Stimulated activated CD8-positive, alpha-beta memory T cell treated with anti-CD3 and anti-CD28 coated beads, Interleukin-15, amount 100 ng/mL, for 48 hours (primary cell): Measurements from ENCODE around the gene ADGRD1.
"Not testable (repeated sequence)": the region's sequence is repeated elsewhere in the genome, so short reads cannot be mapped to it uniquely, and the experiment has no call there.

ENCODE experiments used
- DNase-seq, 2 donors: peaks; one replicate each; pipeline ENCODE4 v3.0.0-alpha.2; 2020; ENCODE audit warnings: low read depth in 2 of 2

ADGRD1 gene

GRCh38 chr12:131055596-131056233, 102.0 kb downstream of the ADGRD1 start:
- DNase-seq, result no peak

DNA sequence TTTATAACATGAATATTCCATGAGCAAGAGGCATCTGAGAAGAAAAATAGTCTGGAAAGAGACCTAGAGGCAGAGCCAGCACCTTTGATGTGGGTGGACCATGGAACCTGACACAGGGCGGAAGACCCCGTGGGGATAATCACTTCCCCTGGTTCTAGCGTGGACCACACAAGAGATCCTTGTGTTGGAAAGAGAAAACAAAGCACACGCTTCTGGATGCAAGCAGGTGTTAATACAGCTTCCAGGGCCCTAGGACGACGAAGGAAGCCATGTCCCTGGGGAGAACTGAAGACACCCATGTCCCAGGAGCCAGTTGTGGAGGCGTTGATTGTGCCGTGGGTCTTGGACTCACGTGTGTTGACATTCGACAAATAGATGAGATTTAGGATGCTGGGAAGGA, 102.9 kb downstream of the ADGRD1 start:
- no peak for DNase-seq

DNA sequence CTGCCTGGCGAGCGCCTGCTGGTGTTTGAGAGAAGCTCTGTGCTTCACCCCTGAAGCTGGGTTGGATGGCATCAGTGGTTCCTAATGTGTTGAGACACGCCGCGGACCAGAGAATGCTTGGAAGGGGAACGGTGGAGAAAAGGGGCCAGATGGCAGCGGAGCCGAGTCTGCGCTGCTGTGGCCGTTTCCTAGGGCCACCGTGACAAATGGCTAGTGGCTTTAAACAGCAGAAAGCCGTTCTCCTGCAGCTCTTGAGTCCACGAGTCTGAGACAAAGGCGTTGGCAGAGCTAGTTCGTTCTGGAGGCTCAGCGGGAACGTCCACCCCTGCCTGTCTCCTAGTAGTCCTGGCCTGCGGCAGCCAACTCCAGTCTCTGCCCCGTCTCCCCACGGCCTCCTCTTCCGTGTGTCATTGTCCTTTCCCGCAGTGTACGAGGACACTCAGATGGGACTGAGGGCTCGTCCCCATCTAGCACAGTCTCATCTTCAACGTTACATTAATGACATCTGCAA, 103.6 kb downstream of the ADGRD1 start:
- no peak for DNase-seq

GRCh38 chr12:131057722-131058515, 104.2 kb downstream of the ADGRD1 start:
- no peak for DNase-seq

DNA sequence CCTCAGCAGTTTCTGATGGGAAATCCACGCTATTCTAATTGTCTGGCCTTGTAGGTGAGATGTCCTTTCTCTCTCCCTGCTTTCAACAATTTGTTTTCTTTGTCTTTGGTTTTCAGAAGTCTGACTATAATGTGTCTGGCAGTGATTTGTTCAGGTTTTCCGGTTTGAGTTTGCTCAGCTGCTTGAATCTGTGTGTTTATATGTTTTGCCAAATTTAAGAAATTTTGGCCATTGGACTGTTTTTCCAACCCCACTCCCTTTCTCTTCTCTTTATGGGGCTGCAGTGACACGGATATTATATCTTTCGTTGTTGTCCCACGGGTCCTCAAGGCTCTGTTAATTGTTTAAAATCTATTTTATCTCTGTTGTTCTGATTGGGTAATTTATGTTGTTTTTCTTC, 105.0 kb downstream of the ADGRD1 start:
- DNase-seq, result no peak

GRCh38 chr12:131060011-131060703, 106.5 kb downstream of the ADGRD1 start:
- DNase-seq, result no peak

GRCh38 chr12:131061041-131061806, 107.5 kb downstream of the ADGRD1 start:
- DNase-seq, result no peak

DNA sequence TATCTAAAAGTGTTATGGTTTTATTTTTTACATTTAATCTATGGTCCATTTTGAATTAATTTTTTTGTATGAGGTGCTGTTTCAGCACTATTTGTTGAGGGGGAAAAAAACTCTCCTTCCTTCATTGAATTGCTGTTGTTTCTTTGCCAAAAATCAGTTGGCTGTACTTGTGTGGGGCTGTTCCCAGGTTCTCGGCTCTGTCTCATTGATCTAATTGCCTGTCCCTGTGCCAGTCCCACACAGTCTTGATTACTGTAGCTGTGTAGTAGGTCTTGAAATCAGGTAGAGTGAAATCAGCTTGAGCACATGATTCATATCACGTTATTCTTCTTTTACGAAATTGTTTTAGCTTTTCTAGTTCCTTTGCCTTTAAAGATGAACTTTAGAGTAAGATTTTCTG, 109.7 kb downstream of the ADGRD1 start:
- no peak for DNase-seq

DNA sequence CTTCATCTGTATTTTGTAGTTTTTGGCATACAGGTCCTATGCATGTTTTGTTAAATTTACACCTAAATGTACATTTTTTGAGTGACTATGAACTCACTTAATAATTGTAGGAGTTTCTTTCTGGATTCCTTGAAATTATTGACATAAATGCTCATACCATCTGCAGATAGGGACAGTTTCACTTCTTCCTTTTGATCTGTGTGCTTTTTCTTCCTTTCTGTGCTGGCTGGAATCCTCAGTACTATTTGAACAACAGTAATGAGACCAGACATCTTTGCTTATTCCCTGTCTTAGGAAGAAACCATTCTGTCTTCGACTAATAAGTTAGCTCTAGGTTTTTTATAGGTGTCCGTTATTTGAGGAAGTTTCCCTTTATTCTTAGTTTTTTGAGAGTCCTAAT, 110.3 kb downstream of the ADGRD1 start:
- DNase-seq, result no peak

DNA sequence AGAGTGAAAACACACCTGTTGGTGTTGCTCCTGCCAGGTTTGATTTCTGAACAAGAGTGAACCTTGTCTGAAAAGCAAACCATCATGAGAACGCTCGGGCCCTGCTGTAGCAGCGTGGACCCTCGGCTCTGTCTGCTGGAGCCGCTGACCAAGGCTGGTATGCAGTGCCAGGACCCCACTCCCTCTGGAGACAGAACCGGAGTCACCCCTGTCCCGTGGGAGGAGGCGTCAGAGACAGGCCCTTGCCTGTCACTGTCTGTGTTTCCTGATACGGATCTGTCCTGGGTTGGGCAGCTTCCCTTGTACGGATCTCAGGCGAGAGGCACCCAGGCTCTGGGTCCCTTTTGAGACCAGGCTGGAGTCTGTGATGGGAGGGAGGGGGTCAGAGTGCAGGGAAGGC, 111.6 kb downstream of the ADGRD1 start:
- no peak for DNase-seq

GRCh38 chr12:131065801-131066200, 112.1 kb downstream of the ADGRD1 start:
- DNase-seq, result no peak

- DNase-seq, result no peak
Observed at GRCh38 chr12:131066207-131066885, 112.6 kb downstream of the ADGRD1 start.

DNA sequence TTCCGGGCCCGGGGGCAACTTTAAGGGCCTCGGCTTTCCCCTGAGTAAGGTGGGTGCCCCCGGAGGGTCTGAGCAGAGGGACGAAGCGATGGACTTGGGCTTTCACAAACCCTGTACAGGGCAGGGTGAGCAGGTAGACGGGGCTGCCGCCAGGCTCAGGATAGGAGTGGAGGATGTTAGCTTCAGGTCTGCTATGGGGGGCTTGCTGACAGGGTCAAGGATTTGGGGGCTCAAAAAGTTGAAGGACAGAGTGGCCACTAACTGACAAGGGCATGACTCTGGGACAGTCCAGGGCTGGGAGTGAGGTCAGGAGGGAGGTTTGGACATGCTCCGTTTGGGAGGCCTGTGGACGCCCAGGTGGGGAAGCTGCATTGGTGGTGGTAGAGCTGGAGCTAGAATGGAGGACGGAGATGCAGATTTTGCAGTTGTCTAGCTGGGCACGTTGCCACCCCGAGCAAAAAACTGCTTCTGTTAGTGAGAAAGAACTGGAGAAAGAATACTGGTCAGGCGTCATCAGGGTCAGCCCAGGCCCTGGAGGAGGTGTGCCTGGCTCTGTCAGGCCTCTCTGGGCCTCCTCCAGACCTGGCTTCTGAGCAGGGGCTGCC, 113.3 kb downstream of the ADGRD1 start:
- DNase-seq, result no peak

- no peak for DNase-seq
Observed at GRCh38 chr12:131067981-131068851, 114.5 kb downstream of the ADGRD1 start.

DNA sequence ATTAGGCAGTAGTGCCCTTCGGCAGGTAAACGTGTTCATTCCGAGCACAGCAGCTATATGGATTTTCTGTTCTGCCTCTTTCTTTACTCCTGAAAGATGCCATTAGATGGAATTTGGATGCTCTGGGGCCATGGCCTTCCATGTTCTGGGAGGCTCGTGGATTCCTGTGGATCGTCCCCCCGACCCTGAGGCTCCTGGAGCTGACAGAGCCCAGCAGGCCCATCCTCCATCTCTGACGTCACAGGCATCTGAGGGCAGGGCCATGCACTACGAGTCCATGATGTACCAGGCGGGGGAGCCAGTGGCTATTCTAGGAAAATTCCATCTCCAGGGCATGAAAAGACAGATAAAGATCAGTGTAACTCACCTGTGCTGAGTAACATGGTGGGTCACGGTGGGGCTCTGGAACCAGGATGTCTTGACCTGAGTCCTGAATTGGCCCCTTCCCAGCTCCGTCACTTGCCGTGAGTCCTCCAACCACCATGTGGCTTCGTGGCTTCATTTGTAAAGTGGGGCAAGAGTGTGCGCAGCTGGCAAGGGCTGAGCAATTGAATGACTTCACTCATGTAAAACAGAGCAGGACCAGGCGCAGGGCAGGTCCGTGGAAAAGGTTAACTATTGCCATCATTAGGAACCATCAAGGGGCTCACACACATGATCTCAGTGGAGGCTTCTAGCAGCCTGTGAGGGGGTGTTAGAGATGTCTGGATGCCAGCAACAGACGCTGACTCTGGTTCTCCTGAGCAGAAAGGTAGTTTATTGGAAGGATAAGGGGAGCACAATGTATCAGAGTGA, 115.4 kb downstream of the ADGRD1 start:
- not testable (repeated sequence) for DNase-seq

GRCh38 chr12:131070136-131070535, 116.4 kb downstream of the ADGRD1 start:
- not testable (repeated sequence) for DNase-seq

- not testable (repeated sequence) for DNase-seq
Observed at GRCh38 chr12:131070668-131071067, 117.0 kb downstream of the ADGRD1 start.

- DNase-seq, result not testable (repeated sequence)
Observed at GRCh38 chr12:131071234-131071820, 117.6 kb downstream of the ADGRD1 start.

GRCh38 chr12:131071950-131072349, 118.2 kb downstream of the ADGRD1 start:
- DNase-seq, result not testable (repeated sequence)
